G401.6 (cell line): ENCODE results near the gene FAM43B.
"Not testable (repeated sequence)": the region's sequence is repeated elsewhere in the genome, so short reads cannot be mapped to it uniquely, and the experiment has no call there.

ENCODE experiments used
- FAIRE-seq: peaks from 2 replicates; lab custom pipeline; 2012; peaks lifted over from hg19 to GRCh38; lab: Jason Lieb, UNC

The FAM43B gene, protein sequence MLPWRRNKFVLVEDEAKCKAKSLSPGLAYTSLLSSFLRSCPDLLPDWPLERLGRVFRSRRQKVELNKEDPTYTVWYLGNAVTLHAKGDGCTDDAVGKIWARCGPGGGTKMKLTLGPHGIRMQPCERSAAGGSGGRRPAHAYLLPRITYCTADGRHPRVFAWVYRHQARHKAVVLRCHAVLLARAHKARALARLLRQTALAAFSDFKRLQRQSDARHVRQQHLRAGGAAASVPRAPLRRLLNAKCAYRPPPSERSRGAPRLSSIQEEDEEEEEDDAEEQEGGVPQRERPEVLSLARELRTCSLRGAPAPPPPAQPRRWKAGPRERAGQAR

DNA sequence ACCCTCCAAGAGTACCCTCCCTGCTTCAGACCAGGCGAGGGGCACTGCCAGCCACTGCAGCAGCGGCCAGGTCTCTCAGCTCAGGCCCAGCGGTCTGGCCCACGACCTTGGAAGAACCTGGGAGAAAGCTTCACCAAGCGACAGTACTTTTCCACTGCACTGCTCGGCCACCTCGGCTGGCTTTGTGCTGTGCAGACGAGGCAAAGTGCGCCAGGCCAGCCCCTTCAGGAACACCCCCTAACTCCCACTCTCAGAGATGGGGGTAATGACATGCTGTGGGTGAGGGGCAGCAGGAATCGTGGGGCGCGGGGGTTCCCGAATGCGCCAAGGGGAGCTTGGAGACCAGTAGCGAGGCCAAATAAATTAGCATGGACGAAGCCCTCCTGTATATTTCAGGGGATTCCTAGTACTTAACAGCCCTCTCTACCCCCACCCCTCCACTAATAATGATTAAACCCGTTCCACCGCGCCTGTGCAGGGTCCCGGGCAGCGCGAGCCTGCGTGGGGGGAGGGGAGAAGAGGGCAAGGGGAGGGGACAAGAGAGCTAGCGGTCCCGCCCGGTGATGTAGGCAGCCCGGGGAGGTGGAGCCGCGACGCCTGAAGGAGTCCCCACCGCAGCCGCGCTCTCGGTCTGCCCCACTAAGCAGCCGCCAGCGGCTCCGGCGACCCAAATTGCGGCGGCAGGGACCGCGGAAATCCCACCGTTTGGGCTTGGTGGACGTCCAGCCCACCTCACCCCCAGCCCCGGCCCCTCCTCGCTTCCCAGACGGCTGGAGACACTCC, at the start of gene FAM43B:
Gene FAM43B (plus strand): TSS at position 629 of the 783 bp plus-strand sequence. CDS start 401 bp downstream, outside the sequence.
- no peak for FAIRE-seq

DNA sequence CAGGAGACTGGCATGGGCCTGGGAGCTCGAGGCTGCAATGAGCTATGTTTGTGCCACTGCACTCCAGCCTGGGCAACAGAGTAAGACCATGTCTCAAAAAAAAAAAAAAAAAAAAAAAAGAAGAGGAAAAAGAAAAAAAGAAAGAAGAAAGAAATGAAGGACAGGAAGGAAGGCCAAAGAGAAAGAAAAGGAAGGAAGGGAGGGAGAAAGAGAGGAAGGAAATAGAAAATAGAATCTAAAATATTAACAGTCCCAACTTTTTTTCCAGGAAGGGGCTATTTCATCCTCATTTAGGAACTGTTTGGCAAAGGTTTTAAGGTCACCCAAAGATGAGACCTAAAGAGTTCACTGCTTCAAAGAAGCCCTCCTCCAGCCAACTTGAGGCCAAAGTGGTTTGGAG, 46.9 kb upstream of the FAM43B start:
- no peak for FAIRE-seq

DNA sequence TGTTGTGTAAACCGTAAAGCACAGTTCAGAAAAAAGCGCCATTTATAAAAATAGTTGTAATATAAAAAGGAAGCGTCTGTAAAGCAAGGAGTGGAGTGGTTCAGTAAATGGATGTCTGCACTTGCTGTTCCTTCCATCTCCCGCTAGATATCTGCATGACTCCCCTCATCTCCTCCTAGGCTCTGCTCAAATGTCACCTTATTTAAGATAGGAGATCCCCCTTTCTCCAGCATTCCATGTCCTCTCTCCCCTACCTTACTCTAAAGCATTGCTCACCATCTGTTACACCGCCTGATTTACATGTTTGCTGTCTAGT, 45.2 kb upstream of the FAM43B start:
- FAIRE-seq, result no peak

DNA sequence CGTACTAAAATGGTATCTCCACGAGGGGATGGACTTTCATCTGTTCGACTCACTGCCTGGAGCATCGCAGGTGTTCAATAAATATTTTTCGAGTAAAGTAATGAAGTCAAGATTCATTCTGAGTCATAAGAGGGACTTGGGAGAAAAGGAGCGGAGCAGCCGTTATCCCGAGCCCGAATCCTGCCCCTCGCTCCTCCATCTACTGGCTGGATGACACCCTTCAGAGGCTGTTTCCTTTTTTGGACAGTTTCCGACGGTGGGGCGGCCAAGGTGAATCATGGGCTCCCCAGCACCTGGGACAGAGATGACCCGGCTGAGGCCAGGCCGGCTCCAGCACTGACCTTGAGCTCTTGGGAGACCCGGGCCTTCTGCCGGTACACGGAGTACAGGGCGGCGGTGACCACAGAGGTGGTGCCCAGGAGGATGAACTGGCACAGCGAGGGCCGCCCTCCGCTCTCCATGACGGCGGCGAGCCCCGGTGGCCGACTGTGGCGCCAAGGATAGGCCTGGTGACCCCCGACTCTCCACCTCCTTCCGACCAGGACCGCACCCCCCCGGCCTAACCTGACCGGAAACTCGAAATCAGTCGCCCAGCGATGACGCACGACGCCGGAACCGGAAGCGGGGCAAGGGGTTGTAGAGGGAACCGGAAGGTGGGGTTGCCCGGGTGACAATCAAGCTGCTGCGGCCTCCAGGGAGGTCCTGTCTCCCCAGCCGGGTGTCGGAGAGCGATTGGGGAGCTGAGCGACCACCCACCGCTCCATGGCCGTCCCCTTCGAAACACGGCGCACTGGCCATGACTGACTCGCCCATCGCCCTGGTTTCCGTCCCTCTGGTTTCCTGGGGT, 44.6 kb upstream of the FAM43B start, which contains the start of gene MUL1:
Gene MUL1 (minus strand): TSS at position 588 of the 847 bp plus-strand sequence. CDS start 127 bp downstream, at position 461.
- FAIRE-seq, result peak; percentile 71

DNA sequence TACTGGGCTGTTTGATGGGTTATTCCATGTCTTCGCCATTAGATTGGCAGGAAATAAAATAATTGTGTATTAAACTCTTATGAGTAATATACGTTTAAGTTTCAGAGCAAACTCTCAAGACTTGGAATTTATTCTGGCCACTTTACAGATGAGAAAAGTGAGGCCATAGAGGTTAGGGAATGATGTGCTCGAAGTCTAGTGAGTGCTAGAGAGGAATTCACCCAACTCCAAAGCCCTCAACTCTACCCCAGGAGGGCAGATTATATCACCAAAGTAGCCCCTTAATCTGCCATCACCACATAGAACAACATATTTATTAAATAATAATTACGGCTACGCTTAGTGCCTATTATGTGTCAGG, 44.0 kb upstream of the FAM43B start:
- no peak for FAIRE-seq

DNA sequence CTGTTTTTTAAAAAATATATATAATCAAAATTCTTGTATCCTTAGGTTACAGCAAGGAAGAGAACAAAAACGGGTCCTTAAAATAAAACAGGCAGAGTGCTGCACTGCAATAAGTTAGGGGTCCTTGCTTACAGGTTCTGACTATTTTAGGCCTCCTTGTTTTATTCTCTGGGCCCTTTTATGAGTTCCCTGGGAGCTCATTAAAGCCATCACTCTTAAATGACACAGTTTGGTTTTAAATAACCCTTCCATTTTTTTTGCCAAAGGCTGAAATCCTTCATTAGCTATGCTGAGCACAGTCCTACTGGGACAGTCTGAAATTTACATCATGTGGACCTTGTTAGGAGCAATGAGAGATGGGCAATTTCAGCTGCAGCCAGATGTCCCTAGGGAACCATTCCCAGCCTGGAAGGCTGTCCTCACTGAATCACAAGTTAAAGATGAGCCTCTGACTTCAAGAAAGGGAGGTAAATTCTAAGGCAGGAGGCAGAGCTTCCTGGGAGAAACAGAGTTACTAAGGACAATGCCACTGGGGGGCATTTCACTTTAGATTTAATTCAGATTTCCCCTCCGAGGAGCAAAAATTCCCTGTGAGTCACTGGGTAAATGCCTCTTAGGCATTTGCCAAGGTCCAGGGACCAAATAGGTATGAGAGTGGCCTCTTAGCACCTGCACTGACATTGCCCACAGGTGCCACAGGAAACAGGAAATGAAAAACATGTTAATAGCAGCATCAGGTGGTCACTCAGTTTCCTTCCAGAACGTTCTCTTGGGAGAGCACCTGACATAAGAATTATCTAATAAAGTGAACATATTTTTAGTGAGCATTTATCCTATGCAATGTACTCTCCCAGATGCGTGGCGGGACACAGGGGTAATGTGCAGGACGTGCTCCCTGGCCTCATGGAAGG, 40.6 kb upstream of the FAM43B start:
- no peak for FAIRE-seq

DNA sequence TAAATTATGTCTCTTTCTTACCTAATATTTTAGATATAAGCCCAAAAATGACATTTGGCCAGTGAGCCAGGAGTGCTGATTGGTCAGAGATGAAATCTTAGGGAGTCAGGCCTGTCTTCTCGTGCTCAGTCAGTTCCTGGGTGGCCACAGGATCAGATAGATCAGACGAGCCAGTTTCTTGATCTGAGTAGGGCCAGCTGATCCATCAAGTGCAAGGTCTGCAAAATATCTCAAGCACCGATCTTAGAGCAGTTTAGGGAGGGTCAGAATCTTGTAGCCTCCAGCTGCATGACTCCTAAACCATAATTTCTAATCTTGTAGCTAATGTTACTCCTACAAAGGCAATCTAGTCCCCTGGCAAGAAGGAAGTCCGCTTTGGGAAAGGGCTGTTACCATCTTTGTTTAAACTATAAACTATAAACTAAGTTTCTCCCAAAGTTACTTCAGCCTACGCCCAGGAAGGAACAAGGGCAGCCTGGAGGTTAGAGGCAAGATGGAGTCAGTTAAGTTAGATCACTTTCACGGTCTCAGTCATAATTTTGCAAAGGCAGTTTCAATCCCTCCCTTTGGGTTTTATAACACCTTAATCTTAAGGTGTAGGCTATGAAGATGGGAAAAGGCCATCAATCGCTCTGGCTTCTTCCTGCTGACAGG, 32.6 kb upstream of the FAM43B start:
- FAIRE-seq, result not testable (repeated sequence)

DNA sequence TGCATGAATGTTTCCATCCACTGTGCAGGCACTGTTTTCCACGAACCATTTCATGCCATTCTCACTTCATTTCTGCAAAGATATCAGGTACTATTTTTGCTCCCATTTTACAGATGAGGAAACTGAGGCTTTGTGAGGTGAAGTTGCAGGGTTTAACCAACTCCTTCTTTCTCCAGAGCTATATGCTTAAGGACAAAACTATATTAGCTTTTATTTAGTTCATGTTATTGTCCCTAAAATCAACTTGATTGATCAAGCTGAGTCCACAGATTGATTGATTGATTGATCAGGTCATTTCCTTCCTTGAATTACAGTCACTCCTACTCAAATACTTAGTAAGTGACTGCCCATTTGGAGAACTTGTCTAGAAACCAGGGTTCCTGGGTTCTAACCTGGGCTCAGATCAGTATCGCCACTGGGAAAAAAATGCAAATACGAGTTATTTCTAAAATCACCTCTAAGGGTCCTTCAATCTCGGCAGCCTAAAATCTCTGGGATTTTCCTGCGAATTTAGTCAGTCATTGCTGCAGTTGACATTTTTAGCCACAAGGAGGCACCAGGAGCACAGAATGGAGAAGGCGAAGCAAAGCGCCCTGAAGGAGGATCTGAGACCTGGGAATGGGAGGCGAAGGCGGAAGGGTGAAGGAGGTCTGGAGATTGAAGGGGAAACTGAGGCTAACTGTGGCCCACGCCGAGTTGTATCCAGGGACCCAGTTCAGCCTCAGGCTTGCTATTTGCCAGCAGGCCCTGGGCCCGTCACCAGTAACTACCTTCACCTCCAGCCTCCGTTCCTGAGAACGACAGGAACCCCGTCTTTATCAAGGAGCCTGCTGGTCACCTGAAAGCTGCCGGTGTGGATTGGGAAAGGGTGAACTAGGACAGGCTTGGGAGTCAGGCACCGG, 30.2 kb upstream of the FAM43B start:
- peak; percentile 89 for FAIRE-seq

DNA sequence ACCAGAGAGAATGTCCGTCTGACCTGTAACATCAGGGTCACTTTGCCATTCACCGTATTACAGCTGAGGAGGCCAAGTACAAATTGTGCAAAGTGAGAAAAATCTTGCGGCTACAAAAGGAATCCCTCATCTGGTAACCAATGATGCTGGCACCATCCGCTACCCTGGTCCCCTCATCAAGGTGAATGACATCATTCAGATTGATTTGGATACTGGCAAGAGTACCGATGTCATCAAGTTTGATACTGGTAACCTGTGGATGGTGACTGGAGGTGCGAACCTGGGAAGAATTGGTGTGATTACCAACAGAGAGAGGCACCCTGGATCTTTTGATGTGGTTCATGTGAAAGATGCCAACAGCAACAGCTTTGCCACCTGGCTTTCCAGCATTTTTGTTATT, 26.1 kb upstream of the FAM43B start:
- no peak for FAIRE-seq

DNA sequence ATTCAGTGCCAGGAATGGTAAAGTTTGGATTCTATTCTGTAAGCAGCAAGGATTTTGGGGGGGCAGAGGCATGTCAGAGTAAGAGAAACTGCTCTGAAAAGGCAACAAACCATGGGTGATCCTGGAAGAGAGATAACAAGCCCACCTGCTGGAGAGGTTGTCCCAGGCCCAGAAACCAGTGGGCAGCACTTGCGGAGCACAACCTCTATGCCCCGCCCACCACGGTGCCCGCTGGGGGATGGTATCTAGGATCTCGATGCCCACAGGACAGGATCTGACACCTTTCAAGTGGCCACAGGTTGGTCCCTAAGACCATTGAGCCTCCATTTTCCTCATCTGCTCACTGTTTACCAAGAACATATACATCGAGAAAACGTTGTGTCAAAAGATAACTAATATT, 24.2 kb upstream of the FAM43B start:
- FAIRE-seq, result no peak

DNA sequence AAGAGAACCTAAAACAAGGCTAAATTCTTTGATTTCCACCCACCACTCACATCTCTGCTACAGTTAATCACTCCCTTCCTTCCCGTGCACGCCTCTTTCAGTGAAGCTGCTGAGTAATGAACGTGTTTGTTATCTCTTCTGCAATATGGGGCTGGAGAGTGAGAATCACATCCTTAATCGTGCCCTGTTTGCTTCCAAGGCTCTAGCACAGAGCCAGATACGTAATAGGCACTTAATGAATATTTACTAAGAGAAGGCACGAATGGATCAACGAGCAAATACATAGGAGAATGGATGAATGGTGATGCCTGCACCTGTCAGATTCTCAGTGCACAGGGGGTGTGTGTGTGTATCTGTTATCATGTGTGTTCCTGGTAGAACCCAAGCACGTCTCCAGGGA, 22.1 kb upstream of the FAM43B start:
- FAIRE-seq, result no peak

DNA sequence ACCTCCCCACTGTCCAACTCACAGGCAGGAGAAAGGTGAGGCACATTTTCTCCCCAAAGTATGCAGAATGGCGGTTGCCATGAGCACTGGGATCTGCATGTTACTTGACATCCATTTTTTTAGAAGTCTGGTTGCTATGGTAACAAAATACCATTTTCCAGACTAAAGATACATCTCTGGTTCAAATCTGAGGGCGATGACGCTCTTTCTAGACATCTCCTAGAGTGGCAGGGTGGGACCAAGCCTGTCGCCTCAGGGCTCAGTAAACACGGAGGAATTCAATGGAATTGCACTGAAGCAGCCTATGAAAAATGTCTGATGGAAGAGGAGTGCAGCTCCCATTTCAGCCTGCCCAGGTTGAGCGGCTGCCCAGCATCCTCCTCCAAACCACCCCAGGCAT, 21.5 kb upstream of the FAM43B start:
- FAIRE-seq, result no peak

DNA sequence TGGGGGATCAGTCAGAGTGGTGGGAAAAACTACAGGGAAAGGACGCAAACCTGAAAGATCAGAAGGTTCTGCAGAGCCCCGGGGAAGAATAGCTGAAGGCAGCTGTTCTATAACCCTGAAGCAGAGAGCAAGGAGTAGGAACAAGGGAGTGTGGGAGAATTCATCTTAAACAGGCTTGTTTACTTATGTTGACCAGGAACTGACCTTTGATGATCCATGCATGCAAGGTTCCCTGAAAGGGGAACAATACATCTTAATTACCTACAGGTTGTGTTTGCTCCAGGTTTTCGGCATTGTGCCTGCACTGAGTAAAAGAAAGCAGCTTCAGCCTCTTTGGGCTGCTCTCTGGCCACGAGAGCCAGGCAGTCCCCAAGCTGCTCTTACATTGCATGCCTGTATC, 18.7 kb upstream of the FAM43B start:
- FAIRE-seq, result no peak

DNA sequence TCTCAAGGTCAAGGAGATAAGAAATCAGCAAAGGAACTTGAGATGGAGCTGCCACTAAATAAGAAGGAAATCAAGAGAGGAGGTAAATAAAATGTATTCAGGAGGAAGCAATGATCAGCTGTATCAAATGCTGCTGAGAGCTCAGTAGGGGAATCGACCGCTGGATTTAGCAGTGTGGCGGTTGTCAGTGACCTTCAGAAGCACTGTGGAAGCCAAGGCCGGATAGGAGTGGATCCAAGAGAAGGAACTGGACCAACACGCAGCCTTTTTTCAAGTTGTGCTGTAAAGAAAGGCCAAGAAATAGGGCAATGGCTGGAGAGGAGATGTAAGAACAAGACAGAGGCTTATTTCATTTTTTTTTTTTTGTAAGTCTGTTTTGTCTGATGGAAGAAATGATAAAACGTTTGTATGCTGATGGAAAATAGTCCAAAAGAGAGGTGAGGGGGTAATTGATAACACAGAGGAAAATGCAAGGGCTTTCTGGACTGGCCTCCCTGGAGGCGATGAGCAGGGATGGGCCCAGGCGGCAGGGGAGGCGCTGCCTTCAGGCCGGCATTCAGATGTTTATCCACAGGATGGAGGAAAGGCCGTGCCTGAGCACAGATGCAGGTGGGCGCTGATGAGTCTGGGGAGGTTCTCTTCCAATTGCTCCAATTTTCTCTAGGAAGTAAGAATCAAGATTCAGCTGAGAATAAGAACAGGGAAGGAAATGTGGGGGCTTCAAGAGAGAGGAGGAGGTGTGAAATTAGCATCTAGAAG, 17.5 kb upstream of the FAM43B start:
- FAIRE-seq, result no peak

DNA sequence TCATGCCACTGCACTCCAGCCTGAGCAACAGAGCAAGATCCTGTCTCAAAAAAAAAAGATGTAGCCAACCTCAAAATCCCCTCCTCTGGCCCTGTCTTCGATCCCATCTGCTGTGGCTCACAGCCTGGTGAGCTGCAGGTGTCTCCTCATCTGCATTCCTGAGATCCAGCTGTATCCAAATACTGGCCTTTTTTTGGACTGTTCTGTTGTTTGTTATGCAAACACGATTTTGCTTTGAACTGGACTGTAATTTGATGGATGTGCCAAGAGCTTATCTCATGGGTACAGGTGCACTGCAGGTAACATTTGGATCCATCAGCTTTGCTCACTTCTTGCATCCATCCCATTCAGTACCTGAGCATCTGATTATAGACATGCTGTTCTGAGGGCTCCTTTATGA, 14.1 kb upstream of the FAM43B start:
- FAIRE-seq, result no peak

DNA sequence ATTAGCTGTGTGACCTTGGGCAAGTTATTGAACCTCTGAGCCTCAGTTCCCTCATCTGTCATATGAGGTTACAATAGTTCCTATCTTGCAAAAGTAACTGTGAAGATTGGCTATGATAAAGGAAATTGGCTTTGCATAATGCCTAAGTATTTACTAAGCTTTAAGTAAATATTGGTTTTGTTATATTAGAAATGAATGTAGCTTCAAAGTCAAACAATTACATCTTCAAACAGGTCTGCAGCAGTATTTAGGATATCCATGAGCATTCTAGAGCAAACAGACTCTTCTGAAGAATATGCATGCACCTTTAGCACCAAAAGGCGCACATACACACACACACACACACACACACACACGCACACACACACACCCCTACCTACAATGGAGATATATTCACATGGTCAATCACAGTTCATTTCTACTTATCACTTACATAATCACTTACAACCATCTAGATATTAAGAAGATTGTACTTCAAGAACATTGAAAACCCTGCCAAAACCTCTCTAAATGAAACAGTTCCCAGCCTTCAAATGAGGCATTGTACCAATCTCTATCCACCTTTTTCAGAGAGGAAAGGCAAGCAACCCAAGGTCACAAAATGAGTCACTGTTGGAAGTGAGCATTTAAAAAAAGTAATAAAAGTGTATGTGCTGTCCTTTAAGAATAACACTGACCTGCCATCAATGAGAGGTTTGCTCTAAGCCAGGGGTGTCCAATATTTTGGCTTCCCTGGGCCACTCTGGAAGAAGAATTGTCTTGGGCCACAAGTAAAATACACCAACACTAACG, 13.4 kb upstream of the FAM43B start:
- no peak for FAIRE-seq

DNA sequence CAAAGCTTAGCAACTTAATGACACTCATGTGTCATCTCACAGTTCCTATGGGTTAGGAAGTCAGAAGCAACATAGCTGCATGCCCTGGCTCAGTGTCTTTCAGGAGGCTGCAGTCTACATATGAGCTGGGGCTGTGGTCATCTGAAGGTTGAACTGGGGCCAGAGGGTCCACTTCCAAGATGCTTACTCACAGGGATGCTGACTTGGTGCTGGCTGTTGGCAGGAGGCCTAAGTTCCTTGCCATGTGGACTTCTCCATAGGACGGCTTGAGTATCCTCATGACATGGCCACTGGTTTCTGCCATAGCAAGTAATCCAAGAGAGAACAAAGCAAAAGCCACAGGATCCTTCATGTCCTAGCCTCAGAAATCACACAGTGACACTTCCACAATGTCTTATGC, 12.1 kb upstream of the FAM43B start:
- no peak for FAIRE-seq

DNA sequence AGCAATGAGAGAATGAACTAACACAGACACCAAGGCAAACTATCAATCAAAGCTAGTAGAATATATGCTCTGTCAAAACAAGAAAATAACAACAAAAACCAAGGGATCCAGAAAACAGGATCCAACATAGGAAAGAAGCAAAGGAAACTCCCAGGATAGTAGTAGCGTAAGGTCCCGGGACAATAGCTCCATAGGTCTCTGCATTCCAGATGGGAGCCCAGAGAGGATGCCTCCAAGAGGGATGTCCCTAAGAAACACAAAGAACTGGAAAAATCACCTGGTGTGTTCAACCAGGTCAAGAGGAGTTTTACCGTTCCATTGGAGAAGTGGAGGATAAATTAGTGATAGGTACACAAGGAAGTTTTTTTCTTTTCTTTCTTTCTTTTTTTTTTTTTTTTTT, 5.7 kb upstream of the FAM43B start:
- no peak for FAIRE-seq

DNA sequence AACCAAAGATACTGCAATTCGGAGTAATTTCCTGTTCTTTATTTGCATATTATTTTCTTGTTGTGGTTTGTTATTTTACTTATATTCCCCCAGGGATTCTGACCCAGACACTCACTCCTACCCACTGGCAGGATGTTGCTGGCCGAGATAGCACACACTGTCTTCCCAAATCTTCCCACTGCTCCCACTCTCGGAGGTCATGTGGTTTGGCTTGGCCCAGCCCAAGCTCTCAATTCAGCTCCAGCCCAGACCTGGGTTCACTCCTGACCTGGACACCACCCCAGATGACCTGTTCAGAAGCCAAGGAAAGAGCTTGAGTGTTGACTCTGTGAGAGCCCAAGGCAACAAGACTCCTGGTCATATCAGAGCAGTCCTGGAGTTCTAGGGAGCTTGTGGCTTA, 1.2 kb upstream of the FAM43B start:
- no peak for FAIRE-seq
